HepG2 (cell line): ENCODE results near the gene WDR6. TPM values are rescaled to one million over a fixed set of nuclear protein-coding genes. Genes with fewer than 3 reads are reported as not detected.
A peak's percentile ranks its signal among the peaks of the same experiment; 100 is the strongest.

Source experiments
- ATRX ChIP-seq: sonication (generic); formaldehyde crosslinking; IDR thresholded peaks from 2 replicates; pipeline ENCODE4 v1.4.0; 2020; ENCODE audit warnings: missing genetic modification reagents, borderline replicate concordance
- BRD4 ChIP-seq: sonication (generic); formaldehyde crosslinking; IDR thresholded peaks from 2 replicates; pipeline ENCODE4 v1.4.0; 2020; ENCODE audit warnings: missing genetic modification reagents
- DBP ChIP-seq: sonication (generic); formaldehyde crosslinking; IDR thresholded peaks from 2 replicates; pipeline ENCODE4 v1.4.0; 2020; ENCODE audit warnings: missing genetic modification reagents; ENCODE audit errors: not compliant biosample characterization
- ISX ChIP-seq: sonication (generic); formaldehyde crosslinking; conservative IDR thresholded peaks from 2 replicates; pipeline ENCODE4 v1.5.0; 2020; ENCODE audit warnings: missing genetic modification reagents
- MYC ChIP-seq: sonication (generic); formaldehyde crosslinking; IDR thresholded peaks from 2 replicates; pipeline ENCODE4 v1.9.0; 2021; ENCODE audit warnings: missing genetic modification reagents, borderline replicate concordance
- THAP9 ChIP-seq: sonication (generic); formaldehyde crosslinking; IDR thresholded peaks from 2 replicates; pipeline ENCODE4; 2020; ENCODE audit warnings: missing genetic modification reagents, mild to moderate bottlenecking, borderline replicate concordance
- TMF1 ChIP-seq: sonication (generic); formaldehyde crosslinking; IDR thresholded peaks from 2 replicates; pipeline ENCODE4 v1.8.1; 2022; ENCODE audit warnings: low read depth, missing genetic modification reagents
- ZNF501 ChIP-seq: sonication (generic); formaldehyde crosslinking; IDR thresholded peaks from 2 replicates; pipeline ENCODE4 v1.5.1; 2020; ENCODE audit warnings: mild to moderate bottlenecking, moderate library complexity, missing genetic modification reagents
- ZNF646 ChIP-seq: sonication (generic); formaldehyde crosslinking; IDR thresholded peaks from 2 replicates; pipeline ENCODE4 v1.9.0; 2021; ENCODE audit warnings: mild to moderate bottlenecking, missing genetic modification reagents
- ZNF768 ChIP-seq: sonication (generic); formaldehyde crosslinking; IDR thresholded peaks from 2 replicates; pipeline ENCODE4 v1.4.0; 2020; ENCODE audit warnings: missing genetic modification reagents
- ZNF83 ChIP-seq: sonication (generic); formaldehyde crosslinking; IDR thresholded peaks from 2 replicates; pipeline ENCODE4 v1.4.0; 2020; ENCODE audit warnings: missing genetic modification reagents, mild to moderate bottlenecking, borderline replicate concordance
- polyA plus RNA-seq, 8 experiments: library from polyadenylated mRNA; depleted of rRNA in 3 of 8; stranded (reverse) in 7 of 8; unstranded in 1 of 8; fragments of >200 nt; fragmentation: Illumina TruSeq in 4 of 8; extraction: Trizol in 4 of 8; gene quantifications; 2 replicates each; pipeline versions ENCODE4 v1.2.1 to v1.2.3, GENCODE V29; 2011 to 2016; ENCODE audit warnings: low read depth in 4 of 8, missing spikeins in 1 of 8, mixed read lengths in 1 of 8; ENCODE audit not compliant: insufficient read depth in 1 of 8
- total RNA-seq, 5 experiments: library from RNA; depleted of rRNA; stranded (reverse); fragments of >200 nt; fragmentation: Illumina TruSeq; extraction: Trizol; gene quantifications; 2 replicates each; pipeline ENCODE4 v1.2.3, GENCODE V29; 2016; ENCODE audit warnings: low read depth in 1 of 5
- TF ChIP-seq, protein P1 (sequence below): sonication (generic); formaldehyde crosslinking; IDR thresholded peaks from 2 replicates; pipeline ENCODE4 v1.4.0; 2020; ENCODE audit warnings: missing genetic modification reagents, borderline replicate concordance

Gene WDR6
- total and polyA plus RNA-seq, 2 of the 13 experiments (the other 11 are each of a cell fraction or from before 2014, with no cell fraction given): 73.4 to 139 TPM

- TF ChIP-seq DBP (CRISPR knock-in tag) (peak; percentile 87), ZNF646 (CRISPR knock-in tag) (no peak), ZNF768 (CRISPR knock-in tag) (peak; percentile 66; the same call in 1 of the 2 replicates), MYC (peak; percentile 81; the same call in 1 of the 2 replicates), BRD4 (peak; percentile 91), TMF1 (no peak), ISX (peak; percentile 91; the same call in 1 of the 2 replicates), ATRX (CRISPR knock-in tag) (no peak), ZNF501 (CRISPR knock-in tag) (peak; percentile 87), THAP9 (CRISPR knock-in tag) (peak; percentile 72), ZNF83 (CRISPR knock-in tag) (peak; percentile 75; the same call in 1 of the 2 replicates)
- TF ChIP-seq, protein P1, sequence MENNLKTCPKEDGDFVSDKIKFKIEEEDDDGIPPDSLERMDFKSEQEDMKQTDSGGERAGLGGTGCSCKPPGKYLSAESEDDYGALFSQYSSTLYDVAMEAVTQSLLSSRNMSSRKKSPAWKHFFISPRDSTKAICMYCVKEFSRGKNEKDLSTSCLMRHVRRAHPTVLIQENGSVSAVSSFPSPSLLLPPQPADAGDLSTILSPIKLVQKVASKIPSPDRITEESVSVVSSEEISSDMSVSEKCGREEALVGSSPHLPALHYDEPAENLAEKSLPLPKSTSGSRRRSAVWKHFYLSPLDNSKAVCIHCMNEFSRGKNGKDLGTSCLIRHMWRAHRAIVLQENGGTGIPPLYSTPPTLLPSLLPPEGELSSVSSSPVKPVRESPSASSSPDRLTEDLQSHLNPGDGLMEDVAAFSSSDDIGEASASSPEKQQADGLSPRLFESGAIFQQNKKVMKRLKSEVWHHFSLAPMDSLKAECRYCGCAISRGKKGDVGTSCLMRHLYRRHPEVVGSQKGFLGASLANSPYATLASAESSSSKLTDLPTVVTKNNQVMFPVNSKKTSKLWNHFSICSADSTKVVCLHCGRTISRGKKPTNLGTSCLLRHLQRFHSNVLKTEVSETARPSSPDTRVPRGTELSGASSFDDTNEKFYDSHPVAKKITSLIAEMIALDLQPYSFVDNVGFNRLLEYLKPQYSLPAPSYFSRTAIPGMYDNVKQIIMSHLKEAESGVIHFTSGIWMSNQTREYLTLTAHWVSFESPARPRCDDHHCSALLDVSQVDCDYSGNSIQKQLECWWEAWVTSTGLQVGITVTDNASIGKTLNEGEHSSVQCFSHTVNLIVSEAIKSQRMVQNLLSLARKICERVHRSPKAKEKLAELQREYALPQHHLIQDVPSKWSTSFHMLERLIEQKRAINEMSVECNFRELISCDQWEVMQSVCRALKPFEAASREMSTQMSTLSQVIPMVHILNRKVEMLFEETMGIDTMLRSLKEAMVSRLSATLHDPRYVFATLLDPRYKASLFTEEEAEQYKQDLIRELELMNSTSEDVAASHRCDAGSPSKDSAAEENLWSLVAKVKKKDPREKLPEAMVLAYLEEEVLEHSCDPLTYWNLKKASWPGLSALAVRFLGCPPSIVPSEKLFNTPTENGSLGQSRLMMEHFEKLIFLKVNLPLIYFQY: no peak; the same call in 1 of the 2 replicates
These were observed 14.9 kb downstream of the WDR6 start, which contains the start of gene NDUFAF3 (continued) for GRCh38 chr3:49021813-49022687.
